ENCODE measurements around the gene AHRR.

AHRR gene

DNA sequence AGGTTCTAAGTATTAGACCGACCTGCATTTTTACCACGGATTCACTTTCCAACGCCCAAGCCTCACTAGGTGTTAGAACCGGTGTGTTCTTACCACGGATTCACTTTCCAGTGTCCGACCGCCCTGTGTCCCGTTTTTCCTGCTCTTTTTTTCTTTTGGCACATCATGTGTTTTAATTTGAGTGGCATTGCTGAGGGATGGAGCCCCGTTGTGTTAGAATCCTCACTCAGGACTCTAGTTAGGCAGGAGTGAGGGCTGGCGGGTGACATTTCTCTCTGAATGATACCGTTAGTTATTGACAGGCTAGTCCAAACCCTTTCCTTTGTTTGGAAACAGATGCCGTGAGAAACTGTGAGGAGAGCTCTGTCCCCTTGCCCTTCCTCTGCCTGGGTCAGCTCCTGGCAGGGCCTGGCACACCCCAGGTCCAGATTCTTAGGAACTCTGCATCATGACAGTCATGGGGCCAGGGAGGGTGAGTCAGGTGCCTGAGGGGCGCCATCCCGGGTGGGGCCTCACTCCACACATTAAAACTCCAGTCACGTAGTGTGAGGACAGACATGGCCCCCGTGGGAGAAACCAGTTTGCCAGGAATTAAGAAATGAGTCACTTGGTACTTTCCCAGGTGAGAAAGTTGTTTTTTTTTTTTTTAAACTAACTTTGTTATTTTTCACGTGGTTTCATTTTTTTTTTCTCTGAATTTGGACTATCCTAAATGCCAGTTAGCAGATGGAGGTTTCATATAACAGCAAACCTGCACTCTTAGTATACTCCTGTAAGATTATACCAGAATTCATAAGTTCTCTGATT lies 137.2 kb downstream of the AHRR start:
- no peak overlapping the region for H4K91ac ChIP-seq (ENCODE audit: low read depth, low read length)
- no peak overlapping the region for H3K4ac ChIP-seq (ENCODE audit: low read depth, low read length)
- H3K79me1 ChIP-seq (ENCODE audit: low read length) = no peaks in the 10 kb centered on the region
- H3K18ac ChIP-seq (ENCODE audit: low read length) = no peak overlapping the region
- DNase-seq = peak; percentile 88 to 89
- H3K36me3 ChIP-seq (ENCODE audit: control insufficient read depth in 1 of 2, insufficient read depth in 2 of 2, low read length in 2 of 2) = peaks cover 52 to 63% of the 10 kb centered on the region in 2 experiments
- no peak overlapping the region for H2BK12ac ChIP-seq (ENCODE audit: low read length)
- H3K79me2 ChIP-seq (ENCODE audit: control insufficient read depth, insufficient read depth, low read length, poor library complexity) = no peaks in the 10 kb centered on the region
- H3K4me3 ChIP-seq (ENCODE audit: low read depth, low read length) = peak overlapping the region; percentile 6
- no peak overlapping the region for H2BK120ac ChIP-seq (ENCODE audit: insufficient read depth, low read length, poor library complexity)
- H3K23ac ChIP-seq (ENCODE audit: low read length) = no peak overlapping the region
- no peak overlapping the region for H2AK5ac ChIP-seq (ENCODE audit: low read length)
- H3K4me1 ChIP-seq (ENCODE audit: control insufficient read depth in 1 of 2, insufficient read depth in 2 of 2, low read length in 2 of 2) = peaks cover 2 to 6% of the 10 kb centered on the region in 2 experiments
- no peak overlapping the region for H2AFZ ChIP-seq (ENCODE audit: insufficient read depth, low read length, poor library complexity)
- peaks cover 3% of the 10 kb centered on the region for H3K9me3 ChIP-seq (ENCODE audit: insufficient read depth, low read depth, low read length)
- no peak overlapping the region for H4K8ac ChIP-seq (ENCODE audit: low read depth, low read length)
- H2BK5ac ChIP-seq (ENCODE audit: low read depth, low read length, poor library complexity) = no peak overlapping the region
- WGBS (ENCODE audit: extremely low coverage, insufficient coverage, insufficient read length) = no CpG with 5 or more reads among the region's 17 CpGs
- H3K14ac ChIP-seq (ENCODE audit: low read length) = no peak overlapping the region
- no peak overlapping the region for H3K9ac ChIP-seq (ENCODE audit: low read length)
- no peak overlapping the region for H3K4me2 ChIP-seq (ENCODE audit: low read length)
- H3K27me3 ChIP-seq (ENCODE audit: insufficient read depth, low read length) = no peaks in the 10 kb centered on the region
- no peak overlapping the region for H3K27ac ChIP-seq (ENCODE audit: low read depth, low read length)
- no peak overlapping the region for H4K12ac ChIP-seq (ENCODE audit: low read depth, low read length)

DNA sequence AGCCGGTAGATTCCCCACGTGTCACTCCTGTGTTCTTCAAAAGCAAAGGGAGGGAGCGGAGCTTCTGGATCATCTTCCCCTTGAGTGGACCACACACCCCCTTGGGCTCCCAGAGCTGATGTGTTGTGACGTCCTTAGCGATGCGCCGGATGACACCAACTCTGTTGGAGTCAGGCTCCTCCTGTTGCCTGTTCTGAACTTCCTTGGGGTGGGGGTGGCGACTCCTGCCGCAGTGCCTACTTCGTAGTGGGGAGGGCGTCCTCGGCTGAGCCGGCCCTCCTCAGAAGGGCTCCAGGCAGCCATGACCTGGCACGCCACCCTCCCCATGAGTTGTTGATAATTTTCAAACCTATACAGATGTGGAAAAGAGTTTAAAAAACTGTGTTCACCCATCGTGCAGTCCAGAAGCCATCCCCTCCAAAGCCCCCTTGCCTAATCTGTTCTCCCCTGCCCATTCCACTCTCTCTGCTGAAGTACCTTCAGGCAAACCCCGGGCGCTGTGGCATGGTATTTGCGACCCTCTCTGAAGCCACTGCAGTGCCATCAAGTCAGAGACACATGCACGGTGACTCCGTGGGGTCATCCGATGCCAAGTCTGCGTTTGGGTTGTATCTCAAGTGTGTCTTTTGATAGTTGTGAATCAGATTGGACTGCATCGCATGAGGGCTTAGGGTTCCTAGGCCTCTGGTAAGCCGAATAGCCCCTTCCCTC lies 138.2 kb downstream of the AHRR start:
- Histone ChIP-seq H3K79me2 (ENCODE audit: control insufficient read depth, insufficient read depth, low read length, poor library complexity) (no peaks in the 10 kb centered on the region), H3K27ac (ENCODE audit: low read depth, low read length) (no peak overlapping the region), H2AFZ (ENCODE audit: insufficient read depth, low read length, poor library complexity) (no peak overlapping the region), H3K18ac (ENCODE audit: low read length) (no peak overlapping the region), H3K9ac (ENCODE audit: low read length) (no peak overlapping the region), H3K4me3 (ENCODE audit: low read depth, low read length) (no peak overlapping the region), H3K4me1 (ENCODE audit: control insufficient read depth in 1 of 2, insufficient read depth in 2 of 2, low read length in 2 of 2) (peaks cover 2 to 6% of the 10 kb centered on the region in 2 experiments), H3K27me3 (ENCODE audit: insufficient read depth, low read length) (no peaks in the 10 kb centered on the region), H2BK12ac (ENCODE audit: low read length) (no peak overlapping the region), H3K9me3 (ENCODE audit: insufficient read depth, low read depth, low read length) (peaks cover 3% of the 10 kb centered on the region), H2AK5ac (ENCODE audit: low read length) (no peak overlapping the region), H3K23ac (ENCODE audit: low read length) (no peak overlapping the region), H4K8ac (ENCODE audit: low read depth, low read length) (no peak overlapping the region), H2BK5ac (ENCODE audit: low read depth, low read length, poor library complexity) (no peak overlapping the region), H2BK120ac (ENCODE audit: insufficient read depth, low read length, poor library complexity) (no peak overlapping the region), H4K12ac (ENCODE audit: low read depth, low read length) (no peak overlapping the region), H3K4me2 (ENCODE audit: low read length) (no peak overlapping the region), H4K91ac (ENCODE audit: low read depth, low read length) (no peak overlapping the region), H3K36me3 (ENCODE audit: control insufficient read depth in 1 of 2, insufficient read depth in 2 of 2, low read length in 2 of 2) (peaks cover 54 to 66% of the 10 kb centered on the region in 2 experiments), H3K4ac (ENCODE audit: low read depth, low read length) (no peak overlapping the region), H3K79me1 (ENCODE audit: low read length) (no peaks in the 10 kb centered on the region), H3K14ac (ENCODE audit: low read length) (no peak overlapping the region)
- no peak for DNase-seq
- no CpG with 5 or more reads among the region's 24 CpGs for WGBS (ENCODE audit: extremely low coverage, insufficient coverage, insufficient read length)

DNA sequence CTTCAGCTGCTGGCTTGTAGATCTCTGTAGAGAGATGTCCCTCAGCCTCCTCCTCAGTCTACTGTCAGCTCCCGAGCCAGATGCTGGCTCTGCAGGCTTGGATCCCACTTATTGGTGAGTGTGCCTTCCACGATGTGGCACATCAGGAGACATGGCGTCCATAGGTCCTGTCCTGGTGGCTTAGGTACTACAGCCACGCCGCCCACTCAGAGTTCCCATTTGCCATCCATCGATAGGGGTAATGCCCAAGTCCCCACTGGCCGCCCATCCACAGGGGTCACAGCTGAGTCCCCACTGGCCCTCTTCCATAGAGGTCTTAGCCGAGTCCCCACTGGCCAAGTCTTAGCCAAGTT lies 138.7 kb downstream of the AHRR start:
- Histone ChIP-seq H3K79me1 (ENCODE audit: low read length) (no peaks in the 10 kb centered on the region), H2AK5ac (ENCODE audit: low read length) (no peak overlapping the region), H2BK12ac (ENCODE audit: low read length) (no peak overlapping the region), H2BK5ac (ENCODE audit: low read depth, low read length, poor library complexity) (no peak overlapping the region), H3K27me3 (ENCODE audit: insufficient read depth, low read length) (no peaks in the 10 kb centered on the region), H2BK120ac (ENCODE audit: insufficient read depth, low read length, poor library complexity) (no peak overlapping the region), H3K18ac (ENCODE audit: low read length) (no peak overlapping the region), H2AFZ (ENCODE audit: insufficient read depth, low read length, poor library complexity) (no peak overlapping the region), H3K4me2 (ENCODE audit: low read length) (no peak overlapping the region), H3K4me3 (ENCODE audit: low read depth, low read length) (no peak overlapping the region), H4K12ac (ENCODE audit: low read depth, low read length) (no peak overlapping the region), H3K4me1 (ENCODE audit: control insufficient read depth in 1 of 2, insufficient read depth in 2 of 2, low read length in 2 of 2) (peaks cover 2 to 6% of the 10 kb centered on the region in 2 experiments), H3K9ac (ENCODE audit: low read length) (no peak overlapping the region), H4K8ac (ENCODE audit: low read depth, low read length) (no peak overlapping the region), H4K91ac (ENCODE audit: low read depth, low read length) (no peak overlapping the region), H3K79me2 (ENCODE audit: control insufficient read depth, insufficient read depth, low read length, poor library complexity) (no peaks in the 10 kb centered on the region), H3K27ac (ENCODE audit: low read depth, low read length) (no peak overlapping the region), H3K23ac (ENCODE audit: low read length) (no peak overlapping the region), H3K4ac (ENCODE audit: low read depth, low read length) (no peak overlapping the region), H3K14ac (ENCODE audit: low read length) (no peak overlapping the region), H3K9me3 (ENCODE audit: insufficient read depth, low read depth, low read length) (no peaks in the 10 kb centered on the region), H3K36me3 (ENCODE audit: control insufficient read depth in 1 of 2, insufficient read depth in 2 of 2, low read length in 2 of 2) (peaks cover 55 to 67% of the 10 kb centered on the region in 2 experiments)
- no peak for DNase-seq
- no CpG with 5 or more reads among the region's 8 CpGs for WGBS (ENCODE audit: extremely low coverage, insufficient coverage, insufficient read length)

DNA sequence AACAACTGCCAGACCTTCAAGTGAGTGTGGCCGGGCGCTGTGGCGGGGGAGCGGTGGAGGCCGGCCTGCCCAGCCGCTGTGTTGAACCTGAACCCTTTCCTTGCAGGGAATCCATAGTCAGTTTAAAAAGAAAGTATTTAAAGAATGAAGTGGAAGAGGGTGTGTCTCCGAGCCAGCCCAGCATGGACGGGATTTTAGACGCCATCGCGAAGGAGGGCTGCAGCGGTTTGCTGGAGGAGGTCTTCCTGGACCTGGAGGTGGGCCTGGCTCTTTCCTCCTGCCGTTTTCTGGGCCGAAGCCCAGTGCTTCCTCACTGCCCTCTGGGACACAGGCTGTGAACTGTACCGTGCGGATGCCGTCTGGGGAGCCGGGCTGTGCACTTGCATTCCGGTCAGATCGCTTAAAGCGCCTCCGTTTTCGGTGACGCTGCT lies 140.6 kb downstream of the AHRR start:
- no peak overlapping the region for H3K14ac ChIP-seq (ENCODE audit: low read length)
- H4K12ac ChIP-seq (ENCODE audit: low read depth, low read length) = no peak overlapping the region
- no peak overlapping the region for H3K9ac ChIP-seq (ENCODE audit: low read length)
- no peak overlapping the region for H3K4ac ChIP-seq (ENCODE audit: low read depth, low read length)
- no peak overlapping the region for H2BK120ac ChIP-seq (ENCODE audit: insufficient read depth, low read length, poor library complexity)
- H3K9me3 ChIP-seq (ENCODE audit: insufficient read depth, low read depth, low read length) = no peaks in the 10 kb centered on the region
- H3K4me2 ChIP-seq (ENCODE audit: low read length) = no peak overlapping the region
- no peaks in the 10 kb centered on the region for H3K79me2 ChIP-seq (ENCODE audit: control insufficient read depth, insufficient read depth, low read length, poor library complexity)
- H2AK5ac ChIP-seq (ENCODE audit: low read length) = no peak overlapping the region
- H2AFZ ChIP-seq (ENCODE audit: insufficient read depth, low read length, poor library complexity) = no peak overlapping the region
- H3K23ac ChIP-seq (ENCODE audit: low read length) = no peak overlapping the region
- H3K36me3 ChIP-seq (ENCODE audit: control insufficient read depth in 1 of 2, insufficient read depth in 2 of 2, low read length in 2 of 2) = peaks cover 59 to 72% of the 10 kb centered on the region in 2 experiments
- no peak overlapping the region for H2BK5ac ChIP-seq (ENCODE audit: low read depth, low read length, poor library complexity)
- H3K4me3 ChIP-seq (ENCODE audit: low read depth, low read length) = no peak overlapping the region
- no peak overlapping the region for H3K27ac ChIP-seq (ENCODE audit: low read depth, low read length)
- no CpG with 5 or more reads among the region's 24 CpGs for WGBS (ENCODE audit: extremely low coverage, insufficient coverage, insufficient read length)
- H3K18ac ChIP-seq (ENCODE audit: low read length) = no peak overlapping the region
- no peak overlapping the region for H4K8ac ChIP-seq (ENCODE audit: low read depth, low read length)
- H2BK12ac ChIP-seq (ENCODE audit: low read length) = no peak overlapping the region
- H4K91ac ChIP-seq (ENCODE audit: low read depth, low read length) = no peak overlapping the region
- DNase-seq = no peak
- peaks cover 2 to 6% of the 10 kb centered on the region in 2 experiments for H3K4me1 ChIP-seq (ENCODE audit: control insufficient read depth in 1 of 2, insufficient read depth in 2 of 2, low read length in 2 of 2)
- H3K79me1 ChIP-seq (ENCODE audit: low read length) = no peaks in the 10 kb centered on the region
- no peaks in the 10 kb centered on the region for H3K27me3 ChIP-seq (ENCODE audit: insufficient read depth, low read length)
